HG03439 (cell line): ENCODE results near the gene TRPM1.

Source experiments
- ATAC-seq: cut with Tn5 transposase; IDR thresholded peaks from one replicate; pipeline ENCODE4 v1.9.1; 2021; ENCODE audit warnings: mild to moderate bottlenecking, moderate library complexity; ENCODE audit not compliant: unreplicated experiment

The TRPM1 gene

DNA sequence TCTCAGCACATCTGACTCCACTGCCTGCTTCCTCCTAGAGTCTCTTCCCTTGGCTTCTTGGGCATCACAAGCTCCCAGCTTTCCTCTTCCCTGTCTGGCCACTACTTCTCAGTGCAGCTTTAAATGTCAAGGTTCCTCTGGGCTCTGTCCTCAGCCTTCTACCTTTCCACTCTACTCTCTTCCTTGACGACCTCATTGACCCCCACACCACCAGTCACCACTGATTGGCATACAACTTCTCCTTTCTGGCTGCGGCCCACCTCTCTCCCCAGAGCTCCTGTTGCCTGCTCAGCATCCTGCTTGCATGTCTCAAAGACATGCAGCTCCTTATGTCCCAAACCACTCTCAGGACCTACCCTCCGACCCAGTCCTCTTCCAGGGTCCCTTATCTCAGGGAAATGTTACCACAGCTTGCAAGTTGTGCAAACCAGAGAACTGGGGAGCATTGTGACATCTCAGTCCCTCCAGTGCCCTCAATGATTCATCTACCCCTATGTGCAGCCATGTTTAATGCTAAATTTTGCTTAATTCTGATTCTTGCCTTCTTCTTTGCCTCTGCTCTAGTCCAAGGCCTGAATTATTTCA lies 49.9 kb downstream of the TRPM1 start:
- no peak for ATAC-seq

DNA sequence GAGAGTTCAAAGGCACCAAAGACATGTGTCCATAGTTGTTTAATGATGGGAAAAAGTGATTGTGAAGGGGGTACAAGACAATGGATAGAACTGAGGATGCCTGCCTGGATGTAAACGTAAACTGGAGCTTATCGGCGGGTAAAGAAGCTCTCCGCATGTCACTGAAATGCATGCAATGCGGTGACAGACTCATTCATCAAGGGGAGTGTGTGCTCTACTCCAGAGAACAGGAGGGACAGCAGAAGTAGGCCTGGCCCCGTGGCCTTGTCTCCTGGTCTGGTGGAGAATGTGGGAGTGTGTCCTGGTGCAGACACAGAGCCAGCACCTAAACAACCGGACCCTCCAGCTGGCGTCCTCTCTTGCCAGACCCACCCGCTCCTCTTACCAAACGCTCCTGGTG lies 50.6 kb downstream of the TRPM1 start:
- no peak for ATAC-seq

DNA sequence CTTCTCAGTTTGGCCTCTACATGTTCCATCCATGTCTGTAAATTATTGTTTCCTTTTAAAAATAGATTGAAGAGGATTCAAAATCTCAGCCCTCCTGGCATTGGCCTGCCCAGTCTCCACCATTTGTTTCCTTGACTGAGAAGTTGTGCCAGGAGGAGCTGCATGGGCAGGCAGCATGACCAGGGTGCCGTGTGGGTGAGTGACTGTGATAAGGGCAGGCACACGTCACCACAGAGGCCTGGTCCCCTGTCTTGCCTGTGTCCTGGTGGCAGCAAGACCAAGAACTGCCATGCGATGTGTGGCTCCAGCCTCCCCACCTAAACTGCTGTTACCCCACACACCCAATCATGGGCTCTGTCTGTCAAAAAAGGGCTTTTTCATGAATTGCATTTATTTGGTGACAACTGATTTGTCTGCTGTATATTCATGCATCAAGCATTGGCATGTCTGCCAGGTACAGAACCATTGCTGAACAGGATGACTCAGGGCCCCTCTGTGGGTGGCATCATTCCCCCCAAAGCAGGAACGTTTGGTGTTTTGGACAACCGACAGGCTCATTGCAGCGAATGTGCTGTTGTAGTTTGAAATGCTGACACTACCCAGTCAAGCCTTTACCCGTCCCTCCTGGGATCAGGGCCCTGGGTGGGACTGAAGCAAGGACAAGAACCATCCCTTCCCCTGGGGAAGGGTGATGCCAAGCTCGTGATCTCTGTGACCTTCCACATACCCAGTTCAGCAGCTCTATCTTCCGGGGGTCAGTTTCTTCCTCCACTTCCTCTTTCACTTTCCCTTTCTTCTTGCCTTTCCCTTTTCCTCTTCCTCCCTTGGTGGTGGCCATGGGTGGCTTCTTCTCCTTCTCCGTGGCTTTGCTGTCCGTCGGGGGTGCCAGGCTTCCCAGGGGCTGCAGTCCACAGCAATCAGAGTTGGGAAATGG lies 51.6 kb downstream of the TRPM1 start:
- no peak for ATAC-seq

GRCh38 chr15:31049111-31049510 lies 52.4 kb downstream of the TRPM1 start:
- no peak for ATAC-seq

DNA sequence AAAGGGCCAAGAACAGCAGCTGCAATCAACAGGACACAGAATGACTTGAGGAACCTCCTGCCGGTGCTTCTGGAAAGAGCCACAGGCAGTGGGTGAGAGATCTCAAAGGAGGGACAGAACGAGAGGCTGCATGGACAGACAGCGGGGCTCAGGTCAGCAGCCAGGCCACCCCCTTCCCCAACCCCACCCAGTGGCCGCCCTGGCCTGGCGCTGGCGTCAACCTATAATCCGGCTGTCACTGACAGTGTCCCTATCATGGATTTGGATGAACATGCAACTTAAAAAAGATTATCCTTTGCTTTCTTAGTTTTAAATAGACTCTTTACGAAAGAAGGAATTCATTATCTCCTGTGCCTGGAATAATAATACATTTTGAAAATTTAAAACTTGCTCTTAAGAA lies 54.1 kb downstream of the TRPM1 start:
- ATAC-seq, result no peak

- no peak for ATAC-seq
These were observed 54.7 kb downstream of the TRPM1 start for GRCh38 chr15:31046759-31047359.

- no peak for ATAC-seq
These were observed 55.9 kb downstream of the TRPM1 start for GRCh38 chr15:31045606-31046005.

- ATAC-seq, result no peak
These were observed 58.8 kb downstream of the TRPM1 start for GRCh38 chr15:31042751-31043150.

DNA sequence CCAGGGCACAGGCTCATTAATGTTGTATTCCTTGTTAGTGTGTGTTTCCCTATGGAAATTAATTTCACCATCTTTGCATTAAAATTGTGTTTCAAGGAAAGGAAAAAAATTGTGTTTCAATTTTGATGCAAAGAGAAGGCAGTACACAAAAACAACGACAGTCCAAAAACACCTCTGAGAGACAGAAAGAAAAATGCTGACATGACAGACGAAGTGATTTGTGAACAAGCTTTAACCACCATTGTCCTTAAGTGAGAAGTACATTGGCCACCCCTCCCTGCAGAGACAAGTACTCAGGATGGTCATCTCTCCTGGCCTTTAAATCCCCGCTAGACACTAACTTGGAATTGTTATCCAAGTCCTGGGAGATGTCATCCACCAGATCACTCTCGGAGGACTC lies 59.9 kb downstream of the TRPM1 start:
- ATAC-seq, result no peak

DNA sequence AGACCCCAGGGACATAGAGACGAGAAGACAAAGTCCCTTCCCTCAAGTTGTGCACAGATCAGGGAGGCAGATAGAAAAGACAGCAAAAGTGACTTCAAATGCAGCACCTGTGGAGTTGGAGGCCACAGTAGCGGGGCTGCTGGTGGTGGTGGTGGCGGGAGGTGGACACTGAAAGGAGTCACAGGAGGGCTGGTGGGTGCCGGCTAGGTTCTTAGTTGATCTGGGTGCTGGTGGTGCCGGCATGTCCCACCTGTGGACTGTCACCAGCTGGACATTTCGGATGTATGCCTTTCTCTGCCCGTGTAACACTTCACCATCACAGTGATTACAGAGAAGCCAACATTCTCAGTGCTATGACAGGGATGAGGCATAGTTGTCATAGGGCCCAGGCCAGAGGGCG lies 60.9 kb downstream of the TRPM1 start:
- no peak for ATAC-seq

GRCh38 chr15:31039961-31040360 lies 61.6 kb downstream of the TRPM1 start:
- no peak for ATAC-seq

DNA sequence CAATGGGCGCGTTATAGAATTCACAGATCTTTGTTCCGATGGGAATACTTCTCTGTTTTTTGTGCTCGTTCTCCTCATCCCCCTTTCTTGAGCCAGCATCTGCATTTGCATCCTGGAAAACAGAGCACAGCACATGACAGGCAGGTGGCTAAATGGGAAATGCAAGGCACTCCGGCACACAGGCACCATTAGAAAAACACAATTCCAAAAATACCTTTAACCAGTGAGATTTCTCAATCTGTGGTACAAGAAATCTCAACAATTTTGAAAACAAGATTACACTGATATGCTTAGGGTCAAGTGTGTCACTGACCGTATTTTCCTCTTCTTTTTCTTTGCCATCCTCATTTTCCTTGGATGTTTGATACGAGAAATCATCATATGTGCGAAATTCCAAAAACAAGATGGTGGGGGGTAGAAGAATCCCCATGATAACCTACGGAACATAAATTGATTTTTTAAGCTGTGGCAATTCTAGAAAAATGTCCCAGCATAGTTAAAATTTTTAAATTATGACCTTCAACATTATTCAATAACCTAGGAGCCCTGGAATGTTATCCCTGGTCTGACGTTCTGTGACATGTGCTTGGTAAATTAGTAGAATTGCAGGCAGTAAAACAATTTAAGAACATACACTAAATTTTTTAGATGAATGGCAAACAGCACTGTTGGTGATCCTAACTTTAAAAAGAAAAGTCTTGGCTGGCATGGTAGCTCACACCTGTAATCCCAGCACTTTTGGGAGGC lies 63.6 kb downstream of the TRPM1 start:
- ATAC-seq, result no peak

DNA sequence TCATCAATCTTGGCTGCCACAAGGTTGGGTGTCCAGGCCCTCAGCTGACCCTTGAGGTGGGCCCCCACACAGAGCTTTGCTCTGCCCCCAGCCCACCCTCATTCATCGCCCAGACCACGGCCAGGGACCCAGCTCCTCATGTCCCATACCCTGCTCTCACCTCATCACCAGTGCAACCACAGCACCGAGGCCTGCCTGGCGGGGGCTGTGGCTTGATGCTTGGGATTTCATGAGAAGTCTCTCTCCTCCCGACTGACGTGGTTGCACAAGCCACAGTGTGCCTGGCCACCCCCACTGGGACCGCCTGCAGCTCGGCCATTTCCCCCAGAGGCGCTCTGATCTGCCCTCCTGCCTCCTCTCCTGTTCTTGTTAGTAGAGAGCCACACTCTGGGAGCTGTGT lies 64.7 kb downstream of the TRPM1 start:
- ATAC-seq, result no peak

DNA sequence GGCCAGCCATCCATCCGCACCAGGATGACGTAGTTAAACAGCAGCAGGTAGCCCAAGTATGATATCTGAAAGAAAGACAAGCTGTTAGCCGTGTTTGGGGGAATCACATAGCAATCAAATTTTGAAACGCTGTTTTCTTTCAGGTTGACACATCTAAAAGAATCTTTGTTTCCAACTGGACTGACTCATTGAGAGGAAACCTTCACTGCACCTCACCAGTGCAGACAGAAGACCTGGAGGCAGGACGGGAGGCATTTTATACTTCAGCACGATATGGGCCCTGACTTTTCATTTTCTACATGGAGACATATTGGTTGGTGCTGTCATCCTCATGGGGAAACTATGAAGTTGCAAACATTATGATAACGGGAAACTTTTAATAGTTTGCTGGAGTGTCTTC lies 65.9 kb downstream of the TRPM1 start:
- no peak for ATAC-seq

GRCh38 chr15:31034152-31034551 lies 67.4 kb downstream of the TRPM1 start:
- no peak for ATAC-seq

- no peak for ATAC-seq
These were observed 68.6 kb downstream of the TRPM1 start for GRCh38 chr15:31032961-31033371.

- no peak for ATAC-seq
These were observed 70.0 kb downstream of the TRPM1 start for GRCh38 chr15:31031471-31032067.

GRCh38 chr15:31027910-31028578 lies 73.5 kb downstream of the TRPM1 start:
- ATAC-seq, result no peak

DNA sequence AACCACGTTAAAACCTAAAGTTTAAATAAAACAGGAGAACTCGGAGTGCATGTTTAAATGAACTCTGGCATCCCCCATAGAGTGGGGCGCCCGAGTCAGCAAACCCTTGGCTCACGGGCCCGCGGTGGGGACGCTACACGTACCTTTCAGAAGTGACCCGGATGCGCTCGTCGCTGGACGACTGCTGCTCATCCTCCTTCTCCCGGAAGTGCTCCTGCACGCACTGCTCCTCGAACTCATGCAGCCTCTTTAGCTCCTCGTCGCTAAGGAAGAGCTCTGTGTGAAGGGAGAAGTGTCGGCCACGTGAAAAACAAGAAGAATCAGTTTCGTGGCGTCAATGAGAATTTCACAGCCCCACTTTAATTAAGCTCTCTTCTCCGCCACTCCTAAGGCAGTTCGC lies 75.5 kb downstream of the TRPM1 start:
- ATAC-seq, result no peak

DNA sequence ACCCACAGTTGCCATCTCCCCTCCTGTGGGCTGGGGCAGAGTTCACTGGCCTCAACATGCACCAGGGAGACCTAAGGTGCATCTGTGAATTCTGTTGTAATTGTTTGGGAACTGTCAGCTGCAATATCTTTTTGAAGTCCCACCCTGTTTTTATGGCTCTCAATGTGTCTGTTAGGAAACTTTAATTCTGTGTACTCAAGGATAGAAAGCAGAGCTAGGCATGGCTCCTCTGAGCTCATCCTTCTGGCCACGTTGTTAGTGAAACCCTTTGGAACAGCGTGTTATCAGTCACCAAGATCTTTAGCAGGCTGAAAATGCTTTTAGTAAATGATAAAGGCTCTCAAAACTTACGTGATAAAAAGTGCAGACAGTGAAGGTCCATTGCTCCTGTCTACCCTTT lies 76.5 kb downstream of the TRPM1 start:
- no peak for ATAC-seq
